Measurements from ENCODE around the gene ZFPL1.

Gene ZFPL1

GRCh38 chr11:65059959-65060824, 23.8 kb upstream of the ZFPL1 start:
- no peak for DNase-seq (ENCODE audit: low read depth in 2 of 2)

- no peak for DNase-seq (ENCODE audit: low read depth in 2 of 2)
Measured at GRCh38 chr11:65060913-65061408, 23.1 kb upstream of the ZFPL1 start.

- DNase-seq (ENCODE audit: low read depth in 2 of 2) = no peak
Measured at GRCh38 chr11:65063532-65063931, 20.5 kb upstream of the ZFPL1 start.

- no peak for DNase-seq (ENCODE audit: low read depth in 2 of 2)
Measured at GRCh38 chr11:65064847-65065240, 19.2 kb upstream of the ZFPL1 start.

GRCh38 chr11:65065851-65066250, 18.2 kb upstream of the ZFPL1 start:
- DNase-seq (ENCODE audit: low read depth in 2 of 2) = no peak

- no peak for DNase-seq (ENCODE audit: low read depth in 2 of 2)
Measured at GRCh38 chr11:65066315-65066714, 17.7 kb upstream of the ZFPL1 start.

GRCh38 chr11:65066805-65067291, 17.2 kb upstream of the ZFPL1 start:
- DNase-seq (ENCODE audit: low read depth in 2 of 2) = no peak

GRCh38 chr11:65067446-65067845, 16.6 kb upstream of the ZFPL1 start:
- DNase-seq (ENCODE audit: low read depth in 2 of 2) = no peak

- no peak for DNase-seq (ENCODE audit: low read depth in 2 of 2)
Measured at GRCh38 chr11:65069217-65069616, 14.8 kb upstream of the ZFPL1 start.

- no peak for DNase-seq (ENCODE audit: low read depth in 2 of 2)
Measured at GRCh38 chr11:65071907-65072630, 12.0 kb upstream of the ZFPL1 start.

- no peak for DNase-seq (ENCODE audit: low read depth in 2 of 2)
Measured at GRCh38 chr11:65072631-65072966, 11.4 kb upstream of the ZFPL1 start.

- no peak for DNase-seq (ENCODE audit: low read depth in 2 of 2)
Measured at GRCh38 chr11:65077451-65077850, 6.6 kb upstream of the ZFPL1 start.

- DNase-seq (ENCODE audit: low read depth in 2 of 2) = peak; percentile 23 to 45
Measured at GRCh38 chr11:65078151-65078550, 5.9 kb upstream of the ZFPL1 start.

GRCh38 chr11:65078786-65079342, 5.2 kb upstream of the ZFPL1 start:
- DNase-seq (ENCODE audit: low read depth in 2 of 2) = no peak

- no peak for DNase-seq (ENCODE audit: low read depth in 2 of 2)
Measured at GRCh38 chr11:65083134-65083833, 738 bp upstream of the ZFPL1 start.

GRCh38 chr11:65084598-65085375, 765 bp downstream of the ZFPL1 start:
- DNase-seq (ENCODE audit: low read depth in 2 of 2) = no peak

- DNase-seq (ENCODE audit: low read depth in 2 of 2) = no peak
Measured at GRCh38 chr11:65085446-65085845, 1.4 kb downstream of the ZFPL1 start.

GRCh38 chr11:65086809-65087208, 2.8 kb downstream of the ZFPL1 start:
- DNase-seq (ENCODE audit: low read depth in 2 of 2) = no peak

- DNase-seq (ENCODE audit: low read depth in 2 of 2) = no peak
Measured at GRCh38 chr11:65087216-65087615, 3.2 kb downstream of the ZFPL1 start.

- no peak for DNase-seq (ENCODE audit: low read depth in 2 of 2)
Measured at GRCh38 chr11:65087827-65088226, 3.8 kb downstream of the ZFPL1 start.

GRCh38 chr11:65089621-65090020, 5.6 kb downstream of the ZFPL1 start:
- no peak for DNase-seq (ENCODE audit: low read depth in 2 of 2)
